Loucy (cell line): ENCODE measurements around the gene SPDEF.
A peak's percentile ranks its signal among the peaks of the same experiment; 100 is the strongest.

Experiments used
- H2AFZ ChIP-seq: fragments of 200-600 bp; sonication (generic); 2 replicates; pipeline ENCODE4 v1.6.0; 2016; ENCODE audit warnings: antibody characterized with exemption, mild to moderate bottlenecking, low read length, moderate library complexity
- H3F3A ChIP-seq: fragments of 200-600 bp; 2 replicates; pipeline ENCODE4 v1.6.0; 2016; ENCODE audit warnings: antibody characterized with exemption, low read depth, mild to moderate bottlenecking
- H3K27me3 ChIP-seq: fragments of 200-600 bp; sonication (generic); 2 replicates; pipeline ENCODE4 v1.6.1; 2014; ENCODE audit warnings: low read length, mild to moderate bottlenecking; ENCODE audit not compliant: insufficient read depth, poor library complexity, severe bottlenecking
- H3K36me3 ChIP-seq: fragments of 200-600 bp; sonication (generic); 2 replicates; pipeline ENCODE4 v1.6.1; 2016; ENCODE audit warnings: low read length; ENCODE audit not compliant: insufficient read depth
- H3K4me1 ChIP-seq: fragments of 200-600 bp; sonication (generic); 2 replicates; pipeline ENCODE4 v1.5.1; 2014; ENCODE audit warnings: low read length, mild to moderate bottlenecking; ENCODE audit not compliant: insufficient read depth, poor library complexity, severe bottlenecking
- H3K4me2 ChIP-seq: fragments of 200-600 bp; sonication (generic); 2 replicates; pipeline ENCODE4 v1.6.0; 2014; ENCODE audit warnings: antibody characterized with exemption, low read length, low read depth, mild to moderate bottlenecking; ENCODE audit not compliant: poor library complexity, severe bottlenecking
- H3K4me3 ChIP-seq: fragments of 200-600 bp; sonication (generic); 2 replicates; pipeline ENCODE4 v1.5.1; 2014; ENCODE audit warnings: low read length, mild to moderate bottlenecking, mixed read lengths; ENCODE audit not compliant: poor library complexity, severe bottlenecking
- H3K79me2 ChIP-seq: fragments of 200-600 bp; sonication (generic); 2 replicates; pipeline ENCODE4 v1.6.1; 2014; ENCODE audit warnings: low read length; ENCODE audit not compliant: insufficient read depth
- H3K9ac ChIP-seq: fragments of 200-600 bp; sonication (generic); 2 replicates; pipeline ENCODE4 v1.6.0; 2014; ENCODE audit warnings: mild to moderate bottlenecking, low read depth, low read length, moderate library complexity; ENCODE audit not compliant: poor library complexity, severe bottlenecking
- H3K9me2 ChIP-seq: fragments of 200-600 bp; sonication (generic); replicated peaks from 2 replicates; pipeline ENCODE4 v1.6.1; 2016; ENCODE audit warnings: low read depth, low read length, mixed read lengths
- H3K9me3 ChIP-seq: fragments of 200-600 bp; sonication (generic); 2 replicates; pipeline ENCODE4 v1.6.1; 2014; ENCODE audit warnings: mild to moderate bottlenecking, antibody characterized with exemption, low read length, low read depth; ENCODE audit not compliant: insufficient read depth
- H4K20me1 ChIP-seq: fragments of 200-600 bp; sonication (generic); 2 replicates; pipeline ENCODE4 v1.6.0; 2014; ENCODE audit warnings: antibody characterized with exemption, low read length, mild to moderate bottlenecking; ENCODE audit not compliant: insufficient read depth, poor library complexity, severe bottlenecking
- EZH2phosphoT487 ChIP-seq: fragments of 200-600 bp; IDR thresholded peaks from 2 replicates; pipeline ENCODE4 v1.6.1; 2018; ENCODE audit warnings: antibody characterized with exemption, mild to moderate bottlenecking, moderate library complexity, borderline replicate concordance
- TF ChIP-seq, protein P1 (sequence below): fragments of 200-600 bp; sonication (generic); conservative IDR thresholded peaks from 2 replicates; pipeline ENCODE4 v1.5.1; 2014; ENCODE audit warnings: mild to moderate bottlenecking, antibody characterized with exemption, low read length

The SPDEF gene

GRCh38 chr6:34555007-34555322 lies 1.2 kb downstream of the SPDEF start:
- Histone ChIP-seq H3K4me3 (no peak overlapping the region), H3K4me2 (no peak overlapping the region), H2AFZ (no peak overlapping the region), H3K9ac (no peak overlapping the region), H4K20me1 (no peaks in the 10 kb centered on the region), H3K9me3 (no peaks in the 10 kb centered on the region), H3F3A (no peaks in the 10 kb centered on the region), H3K4me1 (peaks cover 5% of the 10 kb centered on the region), H3K27me3 (no peaks in the 10 kb centered on the region), H3K36me3 (no peaks in the 10 kb centered on the region), H3K9me2 (no peaks in the 10 kb centered on the region), H3K79me2 (no peaks in the 10 kb centered on the region)
- no peak for TF ChIP-seq EZH2phosphoT487
- TF ChIP-seq, protein P1, sequence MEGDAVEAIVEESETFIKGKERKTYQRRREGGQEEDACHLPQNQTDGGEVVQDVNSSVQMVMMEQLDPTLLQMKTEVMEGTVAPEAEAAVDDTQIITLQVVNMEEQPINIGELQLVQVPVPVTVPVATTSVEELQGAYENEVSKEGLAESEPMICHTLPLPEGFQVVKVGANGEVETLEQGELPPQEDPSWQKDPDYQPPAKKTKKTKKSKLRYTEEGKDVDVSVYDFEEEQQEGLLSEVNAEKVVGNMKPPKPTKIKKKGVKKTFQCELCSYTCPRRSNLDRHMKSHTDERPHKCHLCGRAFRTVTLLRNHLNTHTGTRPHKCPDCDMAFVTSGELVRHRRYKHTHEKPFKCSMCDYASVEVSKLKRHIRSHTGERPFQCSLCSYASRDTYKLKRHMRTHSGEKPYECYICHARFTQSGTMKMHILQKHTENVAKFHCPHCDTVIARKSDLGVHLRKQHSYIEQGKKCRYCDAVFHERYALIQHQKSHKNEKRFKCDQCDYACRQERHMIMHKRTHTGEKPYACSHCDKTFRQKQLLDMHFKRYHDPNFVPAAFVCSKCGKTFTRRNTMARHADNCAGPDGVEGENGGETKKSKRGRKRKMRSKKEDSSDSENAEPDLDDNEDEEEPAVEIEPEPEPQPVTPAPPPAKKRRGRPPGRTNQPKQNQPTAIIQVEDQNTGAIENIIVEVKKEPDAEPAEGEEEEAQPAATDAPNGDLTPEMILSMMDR: no peak

DNA sequence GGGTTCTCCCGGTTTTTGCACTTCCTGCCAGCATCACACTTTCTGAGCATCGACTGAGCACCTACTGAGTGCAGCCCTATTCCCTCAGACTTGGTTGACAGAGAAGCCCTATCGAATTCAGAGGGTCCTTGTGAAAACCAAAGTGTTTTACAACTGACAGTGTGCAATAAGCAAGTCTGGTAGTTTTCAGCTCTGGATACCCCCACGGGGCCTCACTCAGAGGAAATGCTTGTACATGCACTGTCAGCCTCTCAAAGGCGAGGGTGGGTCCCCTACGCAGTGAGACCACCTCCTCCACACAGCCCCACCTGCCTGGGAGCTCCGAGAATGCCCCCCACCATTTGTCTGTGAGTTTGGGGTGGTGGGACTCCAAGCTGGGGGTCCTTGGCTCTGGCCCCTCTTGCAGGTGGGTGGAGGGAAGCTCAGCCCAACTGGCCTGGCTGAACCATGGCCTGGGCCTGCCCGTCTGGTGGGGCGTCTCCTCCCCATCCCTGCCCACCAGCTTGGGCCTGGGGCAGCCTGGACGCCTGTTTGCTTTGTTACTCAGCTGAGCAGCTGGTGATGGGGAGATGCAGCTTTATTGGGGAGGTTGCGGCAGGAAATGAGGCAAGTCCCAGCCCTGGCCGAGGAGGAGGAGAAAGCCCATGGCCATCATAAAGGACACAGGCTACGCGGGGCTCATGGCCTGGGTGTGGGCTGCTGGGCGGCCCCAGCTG lies 1.7 kb downstream of the SPDEF start:
- Histone ChIP-seq H3K9me3 (no peaks in the 10 kb centered on the region), H4K20me1 (no peaks in the 10 kb centered on the region), H2AFZ (no peak overlapping the region), H3K4me2 (peak overlapping the region; percentile 6), H3K27me3 (no peaks in the 10 kb centered on the region), H3K4me1 (peaks cover 5% of the 10 kb centered on the region), H3K79me2 (no peaks in the 10 kb centered on the region), H3K4me3 (no peak overlapping the region), H3K36me3 (no peaks in the 10 kb centered on the region), H3K9ac (no peak overlapping the region), H3F3A (no peaks in the 10 kb centered on the region), H3K9me2 (no peaks in the 10 kb centered on the region)
- TF ChIP-seq, protein P1: no peak

- no peak overlapping the region for H3K4me3 ChIP-seq
- TF ChIP-seq, protein P1: no peak
- no peak for TF ChIP-seq EZH2phosphoT487
- H3F3A ChIP-seq: no peaks in the 10 kb centered on the region
- H3K9ac ChIP-seq: no peak overlapping the region
- no peak overlapping the region for H3K4me2 ChIP-seq
- H3K27me3 ChIP-seq: no peaks in the 10 kb centered on the region
- H2AFZ ChIP-seq: no peak overlapping the region
- no peaks in the 10 kb centered on the region for H3K36me3 ChIP-seq
- no peaks in the 10 kb centered on the region for H3K9me3 ChIP-seq
- no peaks in the 10 kb centered on the region for H3K9me2 ChIP-seq
- peaks cover 5% of the 10 kb centered on the region for H3K4me1 ChIP-seq
- H4K20me1 ChIP-seq: no peaks in the 10 kb centered on the region
- no peaks in the 10 kb centered on the region for H3K79me2 ChIP-seq
Measured at GRCh38 chr6:34553750-34554149, 2.4 kb downstream of the SPDEF start.
